K562 (cell line): ENCODE data around the gene PCBD2. TPM values are rescaled to one million over a fixed set of nuclear protein-coding genes. Genes with fewer than 3 reads are reported as not detected.

Experiments used
- ARHGAP35 ChIP-seq: fragments of 450-650 bp; IDR thresholded peaks from 2 replicates; pipeline ENCODE4 v1.6.1; 2018; ENCODE audit not compliant: partially characterized antibody
- FOSL1 ChIP-seq: fragments of 200-800 bp; sonication (Bioruptor generic); conservative IDR thresholded peaks from 2 replicates; pipeline ENCODE4 v1.6.1; 2016; ENCODE audit warnings: missing genetic modification characterization, missing compliant biosample characterization
- MED1 ChIP-seq: sonication (generic); formaldehyde crosslinking; IDR thresholded peaks from 2 replicates; pipeline ENCODE4 v1.8.1; 2023; ENCODE audit warnings: missing genetic modification reagents, borderline replicate concordance
- MXI1 ChIP-seq: IDR thresholded peaks from 2 replicates; pipeline ENCODE4 v1.6.1; 2011; ENCODE audit warnings: low read depth, mild to moderate bottlenecking, improper control_type of control experiment, low read length
- NEUROD1 ChIP-seq: fragments of 150-350 bp; IDR thresholded peaks from 2 replicates; pipeline ENCODE4 v1.6.1; 2014; ENCODE audit warnings: borderline replicate concordance, low read length, low read depth; ENCODE audit not compliant: partially characterized antibody
- NR2C2 ChIP-seq, 2 experiments: fragments of 200-800 bp in 1 of 2; sonication (Bioruptor generic) in 1 of 2; sonication (generic) in 1 of 2; formaldehyde crosslinking in 1 of 2; IDR thresholded peaks; 2 replicates each; pipeline versions ENCODE4 v1.6.1 to v1.8.0; 2016 to 2022; ENCODE audit warnings: mild to moderate bottlenecking in 1 of 2, missing compliant biosample characterization in 1 of 2, missing genetic modification characterization in 1 of 2, missing genetic modification reagents in 1 of 2
- RBM15 ChIP-seq: fragments of 200-400 bp; formaldehyde crosslinking; IDR thresholded peaks from 2 replicates; pipeline ENCODE4 v1.6.1; 2018; ENCODE audit warnings: mild to moderate bottlenecking, low read length, moderate library complexity; ENCODE audit not compliant: insufficient read depth
- ZBTB17 ChIP-seq: fragments of 450-650 bp; formaldehyde crosslinking; IDR thresholded peaks from 2 replicates; pipeline ENCODE4 v1.4.0; 2020; ENCODE audit warnings: mild to moderate bottlenecking
- ZFP1 ChIP-seq: fragments of 450-650 bp; formaldehyde crosslinking; IDR thresholded peaks from 2 replicates; pipeline ENCODE4 v1.4.0; 2020; ENCODE audit warnings: mild to moderate bottlenecking, mixed read lengths
- polyA plus RNA-seq, 8 experiments: library from polyadenylated mRNA; depleted of rRNA in 4 of 8; stranded (reverse) in 5 of 8; unstranded in 3 of 8; fragments of >200 nt; fragmentation: Nextera tagmentation in 2 of 8; fragmentation: Illumina TruSeq in 1 of 8; extraction: Ambion mirVana in 2 of 8; extraction: Trizol in 1 of 8; gene quantifications; 2 replicates each; pipeline versions ENCODE4 v1.2.1 to v1.2.3, GENCODE V29; 2011 to 2014; ENCODE audit warnings: inconsistent platforms in 1 of 8, missing spikeins in 1 of 8
- total RNA-seq, 7 experiments: library from RNA; depleted of rRNA in 6 of 7; stranded (reverse); fragments of >200 nt in 6 of 7; fragmentation: Illumina TruSeq in 2 of 7; extraction: Trizol in 2 of 7; gene quantifications; 2 replicates each; pipeline versions ENCODE4 v1.2.1 to v1.2.3, GENCODE V29; 2011 to 2021; ENCODE audit warnings: low replicate concordance in 1 of 7
- TF ChIP-seq, protein P1 (sequence below): fragments of 450-650 bp; IDR thresholded peaks from 2 replicates; pipeline ENCODE4 v1.7.1; 2018; ENCODE audit warnings: mild to moderate bottlenecking, low read depth; ENCODE audit not compliant: partially characterized antibody
- TF ChIP-seq, protein P2 (sequence below): sonication (generic); formaldehyde crosslinking; IDR thresholded peaks from 2 replicates; pipeline ENCODE4 v1.8.1; 2023; ENCODE audit warnings: mild to moderate bottlenecking, missing genetic modification reagents
- TF ChIP-seq, protein P3 (sequence below): fragments of 450-650 bp; IDR thresholded peaks from 2 replicates; pipeline ENCODE4 v1.6.1; 2016; ENCODE audit warnings: mild to moderate bottlenecking, moderate library complexity

The PCBD2 gene
- total and polyA plus RNA-seq, 9 of the 15 experiments (the other 6 are each of a cell fraction or from before 2014, with no cell fraction given): 5.2 to 13.8 (median 7.8) TPM

DNA sequence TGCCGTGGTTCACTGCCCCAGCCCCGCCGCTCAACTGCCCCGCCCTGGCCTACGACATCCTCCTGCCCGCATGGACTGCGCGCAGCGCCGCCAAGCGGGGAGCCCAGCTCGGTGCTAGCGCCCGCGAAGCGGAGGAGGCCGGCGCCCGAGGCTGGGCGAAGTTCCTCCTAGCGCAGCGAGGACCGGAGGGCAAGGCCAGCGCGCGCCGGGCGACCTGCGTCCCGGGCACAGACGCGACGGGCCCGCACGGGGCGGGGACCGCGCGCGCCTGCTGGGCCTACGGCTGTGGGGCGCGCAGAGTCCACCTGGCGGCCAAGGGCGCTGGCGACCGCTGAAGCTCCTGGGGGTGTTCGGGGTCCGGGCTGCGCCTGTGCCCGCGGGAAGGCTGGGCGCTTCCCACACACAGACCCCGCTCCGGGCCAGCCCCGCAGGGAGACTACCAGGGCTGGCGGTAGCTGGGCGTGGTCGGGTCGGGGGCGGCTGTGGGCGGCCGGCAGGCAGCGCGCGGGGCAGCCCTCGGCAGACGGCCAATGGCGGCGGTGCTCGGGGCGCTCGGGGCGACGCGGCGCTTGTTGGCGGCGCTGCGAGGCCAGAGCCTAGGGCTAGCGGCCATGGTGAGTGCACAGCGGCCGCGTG is at the start of gene PCBD2 (continued):
- TF ChIP-seq, protein P1, sequence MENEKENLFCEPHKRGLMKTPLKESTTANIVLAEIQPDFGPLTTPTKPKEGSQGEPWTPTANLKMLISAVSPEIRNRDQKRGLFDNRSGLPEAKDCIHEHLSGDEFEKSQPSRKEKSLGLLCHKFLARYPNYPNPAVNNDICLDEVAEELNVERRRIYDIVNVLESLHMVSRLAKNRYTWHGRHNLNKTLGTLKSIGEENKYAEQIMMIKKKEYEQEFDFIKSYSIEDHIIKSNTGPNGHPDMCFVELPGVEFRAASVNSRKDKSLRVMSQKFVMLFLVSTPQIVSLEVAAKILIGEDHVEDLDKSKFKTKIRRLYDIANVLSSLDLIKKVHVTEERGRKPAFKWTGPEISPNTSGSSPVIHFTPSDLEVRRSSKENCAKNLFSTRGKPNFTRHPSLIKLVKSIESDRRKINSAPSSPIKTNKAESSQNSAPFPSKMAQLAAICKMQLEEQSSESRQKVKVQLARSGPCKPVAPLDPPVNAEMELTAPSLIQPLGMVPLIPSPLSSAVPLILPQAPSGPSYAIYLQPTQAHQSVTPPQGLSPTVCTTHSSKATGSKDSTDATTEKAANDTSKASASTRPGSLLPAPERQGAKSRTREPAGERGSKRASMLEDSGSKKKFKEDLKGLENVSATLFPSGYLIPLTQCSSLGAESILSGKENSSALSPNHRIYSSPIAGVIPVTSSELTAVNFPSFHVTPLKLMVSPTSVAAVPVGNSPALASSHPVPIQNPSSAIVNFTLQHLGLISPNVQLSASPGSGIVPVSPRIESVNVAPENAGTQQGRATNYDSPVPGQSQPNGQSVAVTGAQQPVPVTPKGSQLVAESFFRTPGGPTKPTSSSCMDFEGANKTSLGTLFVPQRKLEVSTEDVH: no peak
- TF ChIP-seq NR2C2 (CRISPR knock-in tag; IDR thresholded peaks at IDR 0.05) (peak; percentile 50; the same call in 1 of the 2 replicates), NR2C2 (tag; IDR thresholded peaks at IDR 0.05) (no peak; the same call in 1 of the 2 replicates), NEUROD1 (peak; percentile 65), ZFP1 (no peak), MXI1 (no peak), FOSL1 (no peak), ZBTB17 (no peak), ARHGAP35 (no peak), RBM15 (no peak), MED1 (CRISPR knock-in tag) (no peak)
- TF ChIP-seq, protein P2, sequence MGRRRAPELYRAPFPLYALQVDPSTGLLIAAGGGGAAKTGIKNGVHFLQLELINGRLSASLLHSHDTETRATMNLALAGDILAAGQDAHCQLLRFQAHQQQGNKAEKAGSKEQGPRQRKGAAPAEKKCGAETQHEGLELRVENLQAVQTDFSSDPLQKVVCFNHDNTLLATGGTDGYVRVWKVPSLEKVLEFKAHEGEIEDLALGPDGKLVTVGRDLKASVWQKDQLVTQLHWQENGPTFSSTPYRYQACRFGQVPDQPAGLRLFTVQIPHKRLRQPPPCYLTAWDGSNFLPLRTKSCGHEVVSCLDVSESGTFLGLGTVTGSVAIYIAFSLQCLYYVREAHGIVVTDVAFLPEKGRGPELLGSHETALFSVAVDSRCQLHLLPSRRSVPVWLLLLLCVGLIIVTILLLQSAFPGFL: no peak
- TF ChIP-seq, protein P3, sequence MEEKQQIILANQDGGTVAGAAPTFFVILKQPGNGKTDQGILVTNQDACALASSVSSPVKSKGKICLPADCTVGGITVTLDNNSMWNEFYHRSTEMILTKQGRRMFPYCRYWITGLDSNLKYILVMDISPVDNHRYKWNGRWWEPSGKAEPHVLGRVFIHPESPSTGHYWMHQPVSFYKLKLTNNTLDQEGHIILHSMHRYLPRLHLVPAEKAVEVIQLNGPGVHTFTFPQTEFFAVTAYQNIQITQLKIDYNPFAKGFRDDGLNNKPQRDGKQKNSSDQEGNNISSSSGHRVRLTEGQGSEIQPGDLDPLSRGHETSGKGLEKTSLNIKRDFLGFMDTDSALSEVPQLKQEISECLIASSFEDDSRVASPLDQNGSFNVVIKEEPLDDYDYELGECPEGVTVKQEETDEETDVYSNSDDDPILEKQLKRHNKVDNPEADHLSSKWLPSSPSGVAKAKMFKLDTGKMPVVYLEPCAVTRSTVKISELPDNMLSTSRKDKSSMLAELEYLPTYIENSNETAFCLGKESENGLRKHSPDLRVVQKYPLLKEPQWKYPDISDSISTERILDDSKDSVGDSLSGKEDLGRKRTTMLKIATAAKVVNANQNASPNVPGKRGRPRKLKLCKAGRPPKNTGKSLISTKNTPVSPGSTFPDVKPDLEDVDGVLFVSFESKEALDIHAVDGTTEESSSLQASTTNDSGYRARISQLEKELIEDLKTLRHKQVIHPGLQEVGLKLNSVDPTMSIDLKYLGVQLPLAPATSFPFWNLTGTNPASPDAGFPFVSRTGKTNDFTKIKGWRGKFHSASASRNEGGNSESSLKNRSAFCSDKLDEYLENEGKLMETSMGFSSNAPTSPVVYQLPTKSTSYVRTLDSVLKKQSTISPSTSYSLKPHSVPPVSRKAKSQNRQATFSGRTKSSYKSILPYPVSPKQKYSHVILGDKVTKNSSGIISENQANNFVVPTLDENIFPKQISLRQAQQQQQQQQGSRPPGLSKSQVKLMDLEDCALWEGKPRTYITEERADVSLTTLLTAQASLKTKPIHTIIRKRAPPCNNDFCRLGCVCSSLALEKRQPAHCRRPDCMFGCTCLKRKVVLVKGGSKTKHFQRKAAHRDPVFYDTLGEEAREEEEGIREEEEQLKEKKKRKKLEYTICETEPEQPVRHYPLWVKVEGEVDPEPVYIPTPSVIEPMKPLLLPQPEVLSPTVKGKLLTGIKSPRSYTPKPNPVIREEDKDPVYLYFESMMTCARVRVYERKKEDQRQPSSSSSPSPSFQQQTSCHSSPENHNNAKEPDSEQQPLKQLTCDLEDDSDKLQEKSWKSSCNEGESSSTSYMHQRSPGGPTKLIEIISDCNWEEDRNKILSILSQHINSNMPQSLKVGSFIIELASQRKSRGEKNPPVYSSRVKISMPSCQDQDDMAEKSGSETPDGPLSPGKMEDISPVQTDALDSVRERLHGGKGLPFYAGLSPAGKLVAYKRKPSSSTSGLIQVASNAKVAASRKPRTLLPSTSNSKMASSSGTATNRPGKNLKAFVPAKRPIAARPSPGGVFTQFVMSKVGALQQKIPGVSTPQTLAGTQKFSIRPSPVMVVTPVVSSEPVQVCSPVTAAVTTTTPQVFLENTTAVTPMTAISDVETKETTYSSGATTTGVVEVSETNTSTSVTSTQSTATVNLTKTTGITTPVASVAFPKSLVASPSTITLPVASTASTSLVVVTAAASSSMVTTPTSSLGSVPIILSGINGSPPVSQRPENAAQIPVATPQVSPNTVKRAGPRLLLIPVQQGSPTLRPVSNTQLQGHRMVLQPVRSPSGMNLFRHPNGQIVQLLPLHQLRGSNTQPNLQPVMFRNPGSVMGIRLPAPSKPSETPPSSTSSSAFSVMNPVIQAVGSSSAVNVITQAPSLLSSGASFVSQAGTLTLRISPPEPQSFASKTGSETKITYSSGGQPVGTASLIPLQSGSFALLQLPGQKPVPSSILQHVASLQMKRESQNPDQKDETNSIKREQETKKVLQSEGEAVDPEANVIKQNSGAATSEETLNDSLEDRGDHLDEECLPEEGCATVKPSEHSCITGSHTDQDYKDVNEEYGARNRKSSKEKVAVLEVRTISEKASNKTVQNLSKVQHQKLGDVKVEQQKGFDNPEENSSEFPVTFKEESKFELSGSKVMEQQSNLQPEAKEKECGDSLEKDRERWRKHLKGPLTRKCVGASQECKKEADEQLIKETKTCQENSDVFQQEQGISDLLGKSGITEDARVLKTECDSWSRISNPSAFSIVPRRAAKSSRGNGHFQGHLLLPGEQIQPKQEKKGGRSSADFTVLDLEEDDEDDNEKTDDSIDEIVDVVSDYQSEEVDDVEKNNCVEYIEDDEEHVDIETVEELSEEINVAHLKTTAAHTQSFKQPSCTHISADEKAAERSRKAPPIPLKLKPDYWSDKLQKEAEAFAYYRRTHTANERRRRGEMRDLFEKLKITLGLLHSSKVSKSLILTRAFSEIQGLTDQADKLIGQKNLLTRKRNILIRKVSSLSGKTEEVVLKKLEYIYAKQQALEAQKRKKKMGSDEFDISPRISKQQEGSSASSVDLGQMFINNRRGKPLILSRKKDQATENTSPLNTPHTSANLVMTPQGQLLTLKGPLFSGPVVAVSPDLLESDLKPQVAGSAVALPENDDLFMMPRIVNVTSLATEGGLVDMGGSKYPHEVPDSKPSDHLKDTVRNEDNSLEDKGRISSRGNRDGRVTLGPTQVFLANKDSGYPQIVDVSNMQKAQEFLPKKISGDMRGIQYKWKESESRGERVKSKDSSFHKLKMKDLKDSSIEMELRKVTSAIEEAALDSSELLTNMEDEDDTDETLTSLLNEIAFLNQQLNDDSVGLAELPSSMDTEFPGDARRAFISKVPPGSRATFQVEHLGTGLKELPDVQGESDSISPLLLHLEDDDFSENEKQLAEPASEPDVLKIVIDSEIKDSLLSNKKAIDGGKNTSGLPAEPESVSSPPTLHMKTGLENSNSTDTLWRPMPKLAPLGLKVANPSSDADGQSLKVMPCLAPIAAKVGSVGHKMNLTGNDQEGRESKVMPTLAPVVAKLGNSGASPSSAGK: no peak
